ENCODE data around the gene NYNRIN.

DNA sequence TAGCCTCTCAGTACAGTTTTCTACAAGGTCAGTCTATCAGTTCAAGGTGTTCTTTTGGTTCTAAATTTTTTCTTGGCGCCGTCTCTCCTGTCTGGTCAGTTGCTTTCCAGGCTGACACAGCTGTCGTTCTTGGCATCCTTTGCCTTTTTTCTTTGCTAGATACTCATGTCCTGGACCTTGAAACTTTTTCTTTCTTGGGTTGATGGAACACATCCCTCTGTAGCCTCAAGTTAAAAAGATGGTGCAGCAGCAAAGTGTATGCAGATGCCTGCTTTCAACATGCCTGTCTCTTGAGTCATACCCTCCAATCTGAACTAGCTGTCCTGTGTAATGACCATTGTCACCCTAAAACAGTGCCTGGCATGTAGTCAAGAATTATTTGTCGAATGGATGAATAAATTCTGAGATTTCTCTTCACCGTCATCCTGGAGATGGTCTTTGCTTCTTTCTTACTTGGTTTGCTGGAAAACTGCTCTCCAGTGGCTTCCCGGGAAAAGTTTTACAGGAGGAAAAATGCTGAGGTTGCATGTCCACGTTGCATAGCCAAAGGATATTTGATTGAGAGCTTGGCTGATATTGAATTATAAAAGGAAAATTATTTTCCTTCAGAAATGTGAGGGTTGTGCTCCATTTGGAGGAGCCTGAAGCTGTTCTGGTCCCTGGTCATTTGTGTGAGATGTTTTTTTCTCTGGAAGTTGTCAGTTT is 4.6 kb downstream of the NYNRIN start:
- TF ChIP-seq EZH2 (IDR thresholded peaks at IDR 0.05; ENCODE audit: borderline replicate concordance, low read depth, low read length, severe bottlenecking) (no peak), FOS (IDR thresholded peaks at IDR 0.05; ENCODE audit: borderline replicate concordance, insufficient read depth, low read length) (no peak), POLR2A (IDR thresholded peaks at IDR 0.05; ENCODE audit: low read depth, low read length) (no peak), POLR2AphosphoS5 (IDR thresholded peaks at IDR 0.05; ENCODE audit: insufficient read depth, low read depth, low read length) (no peak), MYC (IDR thresholded peaks at IDR 0.05; ENCODE audit: low read depth, low read length) (no peak), JUN (IDR thresholded peaks at IDR 0.05; ENCODE audit: borderline replicate concordance, insufficient read depth, insufficient read length, low read depth) (no peak)
- TF ChIP-seq, protein P1, sequence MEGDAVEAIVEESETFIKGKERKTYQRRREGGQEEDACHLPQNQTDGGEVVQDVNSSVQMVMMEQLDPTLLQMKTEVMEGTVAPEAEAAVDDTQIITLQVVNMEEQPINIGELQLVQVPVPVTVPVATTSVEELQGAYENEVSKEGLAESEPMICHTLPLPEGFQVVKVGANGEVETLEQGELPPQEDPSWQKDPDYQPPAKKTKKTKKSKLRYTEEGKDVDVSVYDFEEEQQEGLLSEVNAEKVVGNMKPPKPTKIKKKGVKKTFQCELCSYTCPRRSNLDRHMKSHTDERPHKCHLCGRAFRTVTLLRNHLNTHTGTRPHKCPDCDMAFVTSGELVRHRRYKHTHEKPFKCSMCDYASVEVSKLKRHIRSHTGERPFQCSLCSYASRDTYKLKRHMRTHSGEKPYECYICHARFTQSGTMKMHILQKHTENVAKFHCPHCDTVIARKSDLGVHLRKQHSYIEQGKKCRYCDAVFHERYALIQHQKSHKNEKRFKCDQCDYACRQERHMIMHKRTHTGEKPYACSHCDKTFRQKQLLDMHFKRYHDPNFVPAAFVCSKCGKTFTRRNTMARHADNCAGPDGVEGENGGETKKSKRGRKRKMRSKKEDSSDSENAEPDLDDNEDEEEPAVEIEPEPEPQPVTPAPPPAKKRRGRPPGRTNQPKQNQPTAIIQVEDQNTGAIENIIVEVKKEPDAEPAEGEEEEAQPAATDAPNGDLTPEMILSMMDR (IDR thresholded peaks at IDR 0.05; ENCODE audit: extremely low read depth in 1 of 2, insufficient read depth in 1 of 2, low read depth in 1 of 2, low read length in 2 of 2): no peak
- TF ChIP-seq, protein P2, sequence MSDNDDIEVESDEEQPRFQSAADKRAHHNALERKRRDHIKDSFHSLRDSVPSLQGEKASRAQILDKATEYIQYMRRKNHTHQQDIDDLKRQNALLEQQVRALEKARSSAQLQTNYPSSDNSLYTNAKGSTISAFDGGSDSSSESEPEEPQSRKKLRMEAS (IDR thresholded peaks at IDR 0.05; ENCODE audit: insufficient read depth, insufficient read length): no peak

Data from endothelial cell of umbilical vein (primary cell).